Subcutaneous abdominal adipose tissue (tissue), 5 donors: Measurements from ENCODE around the gene BCAS1.

Experiments used
- H3K27ac ChIP-seq: one replicate; pipeline ENCODE4 v1.7.0; 2013; ENCODE audit warnings: low read depth, mild to moderate bottlenecking, inconsistent platforms, low read length, moderate library complexity
- H3K27me3 ChIP-seq, 5 donors: one replicate each; pipeline ENCODE4 v1.7.0; 2013; ENCODE audit warnings: low read length in 5 of 5, inconsistent platforms in 1 of 5; ENCODE audit not compliant: control insufficient read depth in 5 of 5, insufficient read depth in 4 of 5
- H3K36me3 ChIP-seq, 5 donors: one replicate each; pipeline ENCODE4 v1.7.0; 2013; ENCODE audit warnings: low read length in 5 of 5; ENCODE audit not compliant: control insufficient read depth in 5 of 5, insufficient read depth in 5 of 5
- H3K4me1 ChIP-seq, 5 donors: one replicate each; pipeline ENCODE4 v1.7.0; 2013; ENCODE audit warnings: low read length in 5 of 5, mild to moderate bottlenecking in 3 of 5, moderate library complexity in 1 of 5; ENCODE audit not compliant: control insufficient read depth in 5 of 5, insufficient read depth in 5 of 5
- H3K4me3 ChIP-seq, 5 donors: one replicate each; pipeline ENCODE4 v1.7.0; 2013; ENCODE audit warnings: low read length in 5 of 5, low read depth in 1 of 5
- H3K9ac ChIP-seq, 5 donors: one replicate each; pipeline ENCODE4 v1.7.0; 2013; ENCODE audit warnings: low read length in 5 of 5, mild to moderate bottlenecking in 4 of 5, moderate library complexity in 3 of 5
- H3K9me3 ChIP-seq, 5 donors: one replicate each; pipeline ENCODE4 v1.7.0; 2013; ENCODE audit warnings: low read length in 5 of 5; ENCODE audit not compliant: control insufficient read depth in 5 of 5
- donor health status: healthy.
- donor health status: healthy.
- donor health status: healthy.
- donor health status: healthy.
- donor health status: healthy.

The BCAS1 gene

DNA sequence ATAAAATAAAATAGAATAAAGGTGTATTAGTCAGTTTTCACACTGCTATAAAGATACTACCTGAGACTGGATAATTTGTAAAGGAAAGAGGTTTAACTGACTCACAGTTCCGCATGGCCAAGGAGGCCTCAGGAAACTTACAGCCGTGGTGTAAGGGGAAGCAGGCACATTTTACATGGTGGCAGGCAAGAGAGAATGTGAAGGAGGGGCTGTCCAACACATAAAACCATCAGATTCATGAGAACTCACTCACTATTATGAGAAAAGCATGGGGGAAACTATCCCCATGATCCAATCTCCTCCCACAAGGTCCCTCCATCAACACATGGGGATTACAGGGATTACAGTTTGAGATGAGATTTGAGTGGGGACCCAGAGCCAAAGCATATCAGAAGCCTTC lies 41.1 kb upstream of the BCAS1 start:
- H3K27ac ChIP-seq: no peak overlapping the region
- H3K4me1 ChIP-seq: peaks cover 0 to 12% (median 4%) of the 10 kb centered on the region in 5 donors
- no peaks in the 10 kb centered on the region for H3K36me3 ChIP-seq
- H3K4me3 ChIP-seq: no peak overlapping the region
- H3K27me3 ChIP-seq: no peaks in the 10 kb centered on the region
- H3K9me3 ChIP-seq: no peaks in the 10 kb centered on the region
- no peak overlapping the region for H3K9ac ChIP-seq

DNA sequence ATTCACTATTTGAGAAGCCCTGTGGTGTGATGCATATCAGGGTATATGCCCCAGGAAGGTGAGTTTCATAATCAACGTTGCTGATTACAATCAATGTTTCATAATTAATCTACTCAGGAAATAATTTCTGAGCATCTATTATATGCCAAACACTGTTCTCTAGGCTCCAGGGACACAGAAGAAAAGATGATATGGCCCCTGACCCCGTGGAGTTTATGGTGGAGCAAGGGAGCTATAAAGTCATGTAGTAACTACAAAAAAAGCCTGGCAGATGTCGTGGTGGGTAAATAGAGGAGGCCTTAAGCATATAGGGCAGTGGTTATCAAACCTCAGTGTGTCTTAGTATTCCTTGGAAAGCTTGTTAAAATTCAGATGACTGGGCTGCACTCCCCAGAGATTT lies 40.1 kb upstream of the BCAS1 start:
- Histone ChIP-seq H3K4me1 (peaks cover 0 to 9% (median 4%) of the 10 kb centered on the region in 5 donors), H3K27me3 (no peaks in the 10 kb centered on the region)

DNA sequence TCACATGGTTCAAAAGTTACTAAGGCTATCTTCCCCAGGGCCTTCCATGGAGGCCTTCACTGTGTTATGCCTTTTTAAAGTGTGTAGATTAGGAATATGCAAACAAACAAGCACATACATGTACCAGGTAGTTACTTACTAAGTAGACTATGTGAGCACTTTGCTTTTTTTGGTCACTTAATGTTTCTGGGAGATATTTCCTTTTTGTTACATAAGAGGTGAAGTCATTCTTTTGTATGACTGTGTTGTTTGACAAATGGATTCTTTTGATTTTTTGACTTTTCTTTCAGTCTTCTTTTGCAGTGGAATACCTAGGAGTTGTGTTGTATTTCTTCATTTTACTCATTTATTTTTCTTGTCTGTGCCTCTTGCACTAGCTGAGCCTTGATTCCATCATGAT lies 39.6 kb upstream of the BCAS1 start:
- peaks cover 0 to 5% (median 4%) of the 10 kb centered on the region in 5 donors for H3K4me1 ChIP-seq
- no peak overlapping the region for H3K27ac ChIP-seq

More for the DNA sequence above, 40.1 kb upstream of the BCAS1 start:
- Histone ChIP-seq H3K9me3 (no peaks in the 10 kb centered on the region), H3K9ac (no peak overlapping the region), H3K36me3 (no peaks in the 10 kb centered on the region), H3K4me3 (no peak overlapping the region), H3K27ac (no peak overlapping the region)

DNA sequence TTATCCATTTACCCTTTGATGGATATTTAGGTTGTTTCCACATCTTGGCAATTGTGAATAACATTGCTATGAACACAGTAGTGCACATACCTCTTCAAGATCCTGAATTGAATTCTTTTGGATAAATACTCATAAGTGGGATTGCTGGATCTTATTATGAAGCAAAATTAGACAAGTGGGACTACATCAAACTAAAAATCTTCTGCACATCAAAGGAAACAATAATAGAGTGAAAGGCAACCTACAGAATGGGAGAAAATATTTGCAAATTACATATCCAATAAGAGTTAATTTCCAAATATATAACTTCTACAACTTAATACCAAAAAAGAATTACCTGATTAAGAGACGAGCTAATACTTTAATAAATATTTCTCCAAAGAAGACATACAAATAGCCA lies 38.4 kb upstream of the BCAS1 start:
- Histone ChIP-seq H3K4me1 (peaks cover 0 to 4% (median 4%) of the 10 kb centered on the region in 5 donors), H3K4me3 (no peak overlapping the region), H3K9me3 (no peaks in the 10 kb centered on the region), H3K36me3 (no peaks in the 10 kb centered on the region), H3K27ac (no peak overlapping the region), H3K27me3 (no peaks in the 10 kb centered on the region), H3K9ac (no peak overlapping the region)

More for the DNA sequence above, 39.6 kb upstream of the BCAS1 start:
- Histone ChIP-seq H3K9me3 (no peaks in the 10 kb centered on the region), H3K36me3 (no peaks in the 10 kb centered on the region), H3K27me3 (no peaks in the 10 kb centered on the region), H3K9ac (no peak overlapping the region), H3K4me3 (no peak overlapping the region)

DNA sequence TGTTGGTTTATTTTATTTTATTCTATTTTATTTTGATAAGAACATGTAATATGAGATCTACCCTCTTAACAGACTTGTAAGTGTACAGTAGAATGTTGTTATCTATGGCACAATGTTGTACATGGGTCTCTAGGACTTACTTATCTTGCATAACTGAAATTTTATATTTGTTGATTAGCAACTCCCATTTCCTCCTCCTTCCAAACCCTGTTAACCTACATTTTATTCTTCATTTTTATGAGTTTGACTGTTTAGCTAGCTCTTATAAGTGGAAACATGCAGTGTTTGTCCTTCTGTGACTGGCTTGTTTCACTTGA lies 37.9 kb upstream of the BCAS1 start:
- H3K9ac ChIP-seq: no peak overlapping the region
- H3K27ac ChIP-seq: no peak overlapping the region
- H3K4me1 ChIP-seq: peaks cover 0 to 4% (median 4%) of the 10 kb centered on the region in 5 donors

DNA sequence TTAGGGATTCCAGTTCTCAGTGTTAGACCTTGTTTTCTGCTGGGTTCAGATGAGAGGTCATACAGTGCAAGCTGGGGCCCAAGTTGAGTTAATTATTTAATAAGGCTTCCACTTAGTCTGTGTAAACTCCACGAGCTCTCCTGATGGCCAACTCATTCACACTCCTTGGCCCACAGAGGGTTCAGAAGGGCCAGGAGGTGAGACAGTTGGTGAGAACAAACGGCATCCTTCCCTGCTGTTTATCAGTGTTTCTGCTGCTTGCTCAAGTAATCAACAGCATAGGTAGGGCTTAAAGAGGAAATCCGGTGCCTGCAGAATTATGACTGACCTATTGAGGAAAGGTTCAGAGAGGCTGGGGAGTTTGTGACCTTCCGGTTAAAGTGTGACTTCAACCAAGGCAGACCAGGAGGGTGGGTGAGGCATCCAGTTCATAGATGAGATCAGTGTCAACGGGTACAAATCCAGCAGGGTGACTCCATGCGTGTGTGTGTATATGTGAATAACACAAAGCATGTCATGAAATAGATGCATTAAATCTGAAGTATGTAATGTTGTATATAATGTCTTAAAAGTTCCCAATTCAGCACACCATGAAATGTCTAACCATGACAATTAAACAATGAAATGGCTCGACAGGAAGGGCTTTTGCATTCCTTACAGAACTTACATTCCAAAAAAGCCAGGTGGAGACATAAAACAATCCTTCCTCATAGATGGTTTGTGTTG lies 37.4 kb upstream of the BCAS1 start:
- Histone ChIP-seq H3K4me1 (peaks cover 0 to 4% (median 4%) of the 10 kb centered on the region in 5 donors), H3K27ac (no peak overlapping the region), H3K27me3 (peaks cover 0 to under 1% (median 0%) of the 10 kb centered on the region in 5 donors), H3K9ac (no peak overlapping the region), H3K9me3 (no peaks in the 10 kb centered on the region), H3K4me3 (no peak overlapping the region), H3K36me3 (no peaks in the 10 kb centered on the region)

More for the DNA sequence above, 37.9 kb upstream of the BCAS1 start:
- Histone ChIP-seq H3K27me3 (no peaks in the 10 kb centered on the region), H3K4me3 (no peak overlapping the region), H3K9me3 (no peaks in the 10 kb centered on the region), H3K36me3 (no peaks in the 10 kb centered on the region)

DNA sequence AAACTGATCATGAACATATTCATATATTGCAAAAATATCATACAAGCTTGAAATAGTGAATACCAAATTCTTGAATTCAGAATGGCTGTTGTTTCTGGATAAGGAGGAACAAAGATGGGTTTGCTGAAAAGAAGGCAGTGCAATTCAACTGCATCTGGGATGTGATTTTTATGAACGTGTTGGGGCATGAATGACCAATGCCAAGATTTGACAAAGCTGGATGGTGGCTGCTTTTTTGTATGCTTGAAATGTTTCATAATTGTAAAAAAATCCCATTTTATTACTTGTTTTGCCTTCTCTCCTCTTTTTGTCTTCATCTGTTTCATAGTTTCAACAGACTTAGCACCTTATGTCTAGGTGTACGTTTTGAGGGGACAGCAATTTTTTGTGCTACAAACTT lies 36.8 kb upstream of the BCAS1 start:
- Histone ChIP-seq H3K27me3 (peaks cover 0 to 2% (median 0%) of the 10 kb centered on the region in 5 donors), H3K9me3 (no peaks in the 10 kb centered on the region), H3K27ac (no peak overlapping the region), H3K36me3 (no peaks in the 10 kb centered on the region), H3K4me3 (no peak overlapping the region), H3K9ac (no peak overlapping the region), H3K4me1 (peaks cover 0 to 4% (median 1%) of the 10 kb centered on the region in 5 donors)

DNA sequence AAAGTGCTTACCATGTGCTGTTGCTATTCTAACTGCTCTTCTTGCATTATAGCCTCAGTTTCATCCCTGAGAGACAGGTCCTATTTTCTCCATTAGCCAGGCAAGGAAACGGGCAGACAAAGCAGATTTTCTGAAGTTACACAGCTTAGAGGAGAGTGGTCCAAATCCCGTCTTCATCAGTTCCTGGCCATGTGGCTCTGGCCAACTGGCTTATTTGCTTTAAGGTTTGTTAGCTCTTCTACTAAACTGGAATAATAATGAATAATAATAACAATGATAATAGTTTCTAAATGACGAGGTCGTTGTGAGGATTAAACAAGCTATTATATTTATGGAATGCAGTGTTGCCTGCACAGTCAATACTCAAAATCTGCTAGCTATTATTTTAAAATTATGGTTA lies 35.8 kb upstream of the BCAS1 start:
- Histone ChIP-seq H3K9ac (no peak overlapping the region), H3K36me3 (no peaks in the 10 kb centered on the region), H3K4me3 (no peak overlapping the region), H3K27ac (no peak overlapping the region), H3K9me3 (no peaks in the 10 kb centered on the region), H3K4me1 (peaks cover 0 to 4% (median 0%) of the 10 kb centered on the region in 5 donors), H3K27me3 (peaks cover 0 to 2% (median 0%) of the 10 kb centered on the region in 5 donors)

DNA sequence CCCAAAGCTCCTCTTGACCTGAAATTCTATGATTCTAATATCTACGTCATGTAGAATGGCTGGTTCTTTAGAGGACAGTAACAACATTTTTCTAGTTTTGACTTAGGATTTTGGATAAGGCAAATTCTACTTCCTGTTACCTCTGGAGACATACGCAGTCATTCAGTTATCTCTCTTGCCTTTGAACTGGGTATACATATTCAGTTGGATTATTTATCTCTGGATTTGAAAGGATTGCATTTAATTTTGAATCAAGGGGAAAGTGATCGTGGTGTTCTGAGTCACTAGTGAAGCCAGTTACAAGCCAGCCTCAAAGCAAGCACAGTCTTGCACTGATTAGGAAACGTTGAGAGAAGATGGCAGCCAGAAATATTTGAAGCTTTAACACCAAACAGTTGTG lies 35.3 kb upstream of the BCAS1 start:
- Histone ChIP-seq H3K27ac (no peak overlapping the region), H3K36me3 (no peaks in the 10 kb centered on the region), H3K4me3 (no peak overlapping the region), H3K9ac (no peak overlapping the region), H3K4me1 (peaks cover 0 to 4% (median 0%) of the 10 kb centered on the region in 5 donors), H3K27me3 (peaks cover 0 to 2% (median 0%) of the 10 kb centered on the region in 5 donors), H3K9me3 (no peaks in the 10 kb centered on the region)

DNA sequence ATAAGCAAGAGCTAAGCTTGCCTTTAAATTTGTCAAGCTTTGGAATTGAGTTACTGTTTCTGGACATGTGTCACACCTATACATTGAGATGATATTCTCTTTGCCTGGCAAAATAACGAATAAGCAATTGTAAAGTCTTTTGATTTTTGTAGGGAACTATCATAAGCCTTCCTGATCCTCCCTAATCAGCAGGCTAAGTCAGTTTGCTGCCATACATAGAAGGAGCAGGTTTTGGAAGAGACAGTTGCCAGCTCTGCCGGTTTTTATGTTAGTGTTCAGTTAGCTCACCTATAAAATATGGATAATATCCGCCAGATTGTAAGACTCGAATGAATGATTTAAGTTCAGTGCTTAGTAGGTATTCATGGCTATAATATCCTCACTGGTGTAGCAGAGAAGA lies 34.4 kb upstream of the BCAS1 start:
- H3K27ac ChIP-seq: no peak overlapping the region

More for the DNA sequence above, 34.4 kb upstream of the BCAS1 start:
- no peak overlapping the region for H3K4me3 ChIP-seq
- H3K27me3 ChIP-seq: peaks cover 0 to 2% (median 0%) of the 10 kb centered on the region in 5 donors
- peaks cover 0 to 4% (median 0%) of the 10 kb centered on the region in 5 donors for H3K4me1 ChIP-seq
- no peaks in the 10 kb centered on the region for H3K36me3 ChIP-seq
- H3K9ac ChIP-seq: no peak overlapping the region
- no peaks in the 10 kb centered on the region for H3K9me3 ChIP-seq
